Caco-2 (cell line): Measurements from ENCODE around the gene MARK2. TPM values are rescaled to one million over a fixed set of nuclear protein-coding genes. Genes with fewer than 3 reads are reported as not detected.

Experiments used
- BruUV-seq: library from RNA; stranded (reverse); fragments of 400-500 nt; replicated peaks from 2 replicates; lab custom pipeline; 2021; lab: Mats Ljungman, UMichigan
- CTCF ChIA-PET: fragments of 300-600 bp; sonication (Branson Sonifier 250); formaldehyde crosslinking; loops from one replicate; lab custom pipeline; 2022; ENCODE audit warnings: antibody characterized with exemption; lab: Charles Lee
- POLR2A ChIA-PET: fragments of 300-600 bp; sonication (Branson Sonifier 250); formaldehyde crosslinking; loops from one replicate; lab custom pipeline; 2022; ENCODE audit warnings: antibody characterized with exemption; lab: Charles Lee
- DNase-seq, 2 experiments: peaks; one replicate each; pipeline versions ENCODE4 v3.0.0 to v3.0.0-alpha.2; 2020 to 2022
- H3K27me3 ChIP-seq: replicated peaks from 2 replicates; pipeline ENCODE4 v1.6.0; 2011; ENCODE audit warnings: low read length; ENCODE audit not compliant: control insufficient read depth, insufficient read depth
- H3K36me3 ChIP-seq: 2 replicates; pipeline ENCODE4 v1.5.1; 2011; ENCODE audit warnings: low read length; ENCODE audit not compliant: control insufficient read depth, insufficient read depth
- H3K4me1 ChIP-seq: fragments of 250-450 bp; sonication (Bioruptor Pico); 2 replicates; pipeline ENCODE4 v1.5.1; 2020; ENCODE audit warnings: mild to moderate bottlenecking
- H3K4me3 ChIP-seq: 2 replicates; pipeline ENCODE4 v1.5.1; 2011; ENCODE audit warnings: low read depth, mild to moderate bottlenecking, control low read depth, low read length
- H3K9me3 ChIP-seq: fragments of 250-450 bp; sonication (Bioruptor Pico); 2 replicates; pipeline ENCODE4 v1.5.1; 2020; ENCODE audit warnings: mild to moderate bottlenecking, moderate library complexity
- H3K27ac Mint-ChIP-seq: one replicate; pipeline ENCODE4 v1.8.0; 2022; ENCODE audit warnings: mixed read lengths; ENCODE audit not compliant: unreplicated experiment
- H3K27me3 Mint-ChIP-seq: one replicate; pipeline ENCODE4 v1.8.0; 2022; ENCODE audit warnings: mixed read lengths; ENCODE audit not compliant: insufficient read depth, unreplicated experiment
- H3K36me3 Mint-ChIP-seq: one replicate; pipeline ENCODE4 v1.8.0; 2022; ENCODE audit warnings: mild to moderate bottlenecking, mixed read lengths; ENCODE audit not compliant: insufficient read depth, unreplicated experiment
- H3K4me1 Mint-ChIP-seq: one replicate; pipeline ENCODE4 v1.8.0; 2022; ENCODE audit warnings: low read depth, mixed read lengths; ENCODE audit not compliant: unreplicated experiment
- H3K4me3 Mint-ChIP-seq: one replicate; pipeline ENCODE4 v1.8.0; 2022; ENCODE audit warnings: mild to moderate bottlenecking, moderate library complexity, mixed read lengths; ENCODE audit not compliant: unreplicated experiment
- H3K9me3 Mint-ChIP-seq: one replicate; pipeline ENCODE4 v1.8.0; 2022; ENCODE audit warnings: mixed read lengths; ENCODE audit not compliant: unreplicated experiment
- intact Hi-C: fragments of 100-400 bp; cut with micrococcal nuclease; formaldehyde crosslinking; loops from one replicate; pipeline ENCODE4 v1.10.0; 2022; ENCODE audit not compliant: unreplicated experiment
- total RNA-seq: library from RNA; stranded (reverse); gene quantifications from 2 replicates; pipeline ENCODE4 v1.2.3, GENCODE V29; 2022
- TF ChIP-seq, protein P1 (sequence below), 2 experiments: fragments of 200-600 bp in 1 of 2; IDR thresholded peaks; 1 replicate in 1 of 2; 2 replicates in 1 of 2; pipeline versions ENCODE4 v1.5.1 to v1.8.0; 2011 to 2022; ENCODE audit warnings: antibody characterized with exemption in 1 of 2, control low read depth in 1 of 2, inconsistent platforms in 1 of 2, low read depth in 1 of 2, low read length in 1 of 2, mild to moderate bottlenecking in 1 of 2, moderate library complexity in 1 of 2; ENCODE audit not compliant: insufficient read depth in 1 of 2, severe bottlenecking in 1 of 2, unreplicated experiment in 1 of 2

The MARK2 gene
- total RNA-seq, 1 experiment from 2014 or later: 63.5 TPM

DNA sequence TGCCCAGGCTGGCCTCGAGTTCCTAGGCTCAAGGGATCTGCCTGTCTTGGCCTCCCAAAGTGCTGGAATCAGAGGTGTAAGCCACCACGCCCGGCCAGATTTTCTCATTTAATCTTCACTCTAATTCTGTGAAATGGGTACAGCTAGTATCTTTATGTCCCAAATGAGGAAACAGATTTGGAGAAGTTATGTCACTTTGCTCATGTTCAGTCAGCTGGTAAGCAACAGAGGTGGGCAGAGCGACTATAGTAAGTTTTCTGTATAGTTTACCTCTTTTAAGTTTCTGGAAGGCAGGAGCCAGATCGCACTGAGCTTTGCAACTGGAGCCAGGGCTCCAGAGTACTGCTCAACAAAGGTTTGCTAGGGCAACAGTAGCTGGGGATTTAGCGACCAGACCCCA lies 44.9 kb downstream of the MARK2 start:
- H3K36me3 Mint-ChIP-seq: peaks cover 28% of the 10 kb centered on the region
- H3K9me3 ChIP-seq: no peaks in the 10 kb centered on the region
- TF ChIP-seq, protein P1, sequence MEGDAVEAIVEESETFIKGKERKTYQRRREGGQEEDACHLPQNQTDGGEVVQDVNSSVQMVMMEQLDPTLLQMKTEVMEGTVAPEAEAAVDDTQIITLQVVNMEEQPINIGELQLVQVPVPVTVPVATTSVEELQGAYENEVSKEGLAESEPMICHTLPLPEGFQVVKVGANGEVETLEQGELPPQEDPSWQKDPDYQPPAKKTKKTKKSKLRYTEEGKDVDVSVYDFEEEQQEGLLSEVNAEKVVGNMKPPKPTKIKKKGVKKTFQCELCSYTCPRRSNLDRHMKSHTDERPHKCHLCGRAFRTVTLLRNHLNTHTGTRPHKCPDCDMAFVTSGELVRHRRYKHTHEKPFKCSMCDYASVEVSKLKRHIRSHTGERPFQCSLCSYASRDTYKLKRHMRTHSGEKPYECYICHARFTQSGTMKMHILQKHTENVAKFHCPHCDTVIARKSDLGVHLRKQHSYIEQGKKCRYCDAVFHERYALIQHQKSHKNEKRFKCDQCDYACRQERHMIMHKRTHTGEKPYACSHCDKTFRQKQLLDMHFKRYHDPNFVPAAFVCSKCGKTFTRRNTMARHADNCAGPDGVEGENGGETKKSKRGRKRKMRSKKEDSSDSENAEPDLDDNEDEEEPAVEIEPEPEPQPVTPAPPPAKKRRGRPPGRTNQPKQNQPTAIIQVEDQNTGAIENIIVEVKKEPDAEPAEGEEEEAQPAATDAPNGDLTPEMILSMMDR (IDR thresholded peaks at IDR 0.05; ENCODE audit: insufficient read depth in 1 of 2, low read depth in 1 of 2, low read length in 1 of 2, severe bottlenecking in 1 of 2, unreplicated experiment in 1 of 2): no peak
- H3K4me3 ChIP-seq: no peak overlapping the region
- ChIA-PET CTCF (no interaction called here), POLR2A (no interaction called here)
- peaks cover 13% of the 10 kb centered on the region for H3K4me1 Mint-ChIP-seq
- intact Hi-C loops: no loop called here
- no peak for DNase-seq
- no peaks in the 10 kb centered on the region for H3K27me3 ChIP-seq
- H3K27ac Mint-ChIP-seq: no peak overlapping the region
- H3K36me3 ChIP-seq: no peaks in the 10 kb centered on the region; the same call in 1 of the 2 replicates
- H3K27me3 Mint-ChIP-seq: no peaks in the 10 kb centered on the region
- BruUV-seq: no TSS peak
- H3K4me1 ChIP-seq: peaks cover 14% of the 10 kb centered on the region
- H3K4me3 Mint-ChIP-seq: no peak overlapping the region
- H3K9me3 Mint-ChIP-seq: no peaks in the 10 kb centered on the region

DNA sequence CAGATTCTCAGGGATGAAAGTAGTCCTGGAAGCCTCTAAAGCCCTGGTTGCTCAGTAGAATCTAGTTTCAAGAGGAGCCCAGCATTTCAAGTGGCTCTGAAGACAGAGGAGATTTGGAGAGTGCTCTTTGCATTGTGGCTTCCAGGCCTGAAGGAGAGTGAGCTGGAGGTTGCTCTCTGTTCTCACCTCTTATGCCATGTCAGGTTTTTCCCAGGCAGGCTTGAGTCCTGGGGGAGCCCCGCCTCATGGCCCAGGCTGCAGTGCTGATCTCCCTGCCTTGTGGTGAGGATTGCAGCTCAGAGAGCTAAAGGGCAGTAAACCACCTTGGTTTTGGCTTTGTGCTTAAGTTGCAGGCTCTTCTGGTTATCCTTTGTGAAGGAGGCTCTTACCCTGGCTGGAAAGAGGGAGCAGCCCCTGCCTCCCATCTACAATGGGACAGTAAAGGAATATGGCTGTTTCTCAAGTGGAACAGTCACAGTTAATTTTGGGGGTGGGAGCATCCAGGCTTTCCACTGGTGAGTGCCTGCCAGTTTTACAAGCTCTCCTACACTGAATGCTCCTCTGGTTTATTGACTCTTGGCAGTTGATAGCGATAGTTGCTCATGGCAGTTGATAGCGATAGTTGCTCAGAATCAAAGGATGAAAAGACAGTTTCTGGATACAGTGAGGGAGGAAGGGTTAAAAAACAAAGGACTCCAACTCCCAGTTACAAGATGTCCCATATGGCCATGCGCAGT lies 45.5 kb downstream of the MARK2 start:
- no peaks in the 10 kb centered on the region for H3K27me3 Mint-ChIP-seq
- CTCF ChIA-PET: interaction anchor here (0.6 kb wide), 1 partner anchor 417 kb away, joined by 4 read pairs; no protein-coding TSS in a partner anchor
- Histone ChIP-seq H3K36me3 (no peaks in the 10 kb centered on the region; the same call in 1 of the 2 replicates), H3K4me1 (peaks cover 19% of the 10 kb centered on the region), H3K4me3 (no peak overlapping the region), H3K9me3 (no peaks in the 10 kb centered on the region), H3K27me3 (no peaks in the 10 kb centered on the region)
- TF ChIP-seq, protein P1 (IDR thresholded peaks at IDR 0.05; ENCODE audit: insufficient read depth in 1 of 2, low read depth in 1 of 2, low read length in 1 of 2, severe bottlenecking in 1 of 2, unreplicated experiment in 1 of 2): no peak
- DNase-seq: no peak
- BruUV-seq: no TSS peak
- intact Hi-C loops: no loop called here
- peaks cover 19% of the 10 kb centered on the region for H3K4me1 Mint-ChIP-seq
- no peak overlapping the region for H3K4me3 Mint-ChIP-seq
- POLR2A ChIA-PET: no interaction called here
- no peak overlapping the region for H3K27ac Mint-ChIP-seq
- H3K9me3 Mint-ChIP-seq: no peaks in the 10 kb centered on the region
- peaks cover 24% of the 10 kb centered on the region for H3K36me3 Mint-ChIP-seq

DNA sequence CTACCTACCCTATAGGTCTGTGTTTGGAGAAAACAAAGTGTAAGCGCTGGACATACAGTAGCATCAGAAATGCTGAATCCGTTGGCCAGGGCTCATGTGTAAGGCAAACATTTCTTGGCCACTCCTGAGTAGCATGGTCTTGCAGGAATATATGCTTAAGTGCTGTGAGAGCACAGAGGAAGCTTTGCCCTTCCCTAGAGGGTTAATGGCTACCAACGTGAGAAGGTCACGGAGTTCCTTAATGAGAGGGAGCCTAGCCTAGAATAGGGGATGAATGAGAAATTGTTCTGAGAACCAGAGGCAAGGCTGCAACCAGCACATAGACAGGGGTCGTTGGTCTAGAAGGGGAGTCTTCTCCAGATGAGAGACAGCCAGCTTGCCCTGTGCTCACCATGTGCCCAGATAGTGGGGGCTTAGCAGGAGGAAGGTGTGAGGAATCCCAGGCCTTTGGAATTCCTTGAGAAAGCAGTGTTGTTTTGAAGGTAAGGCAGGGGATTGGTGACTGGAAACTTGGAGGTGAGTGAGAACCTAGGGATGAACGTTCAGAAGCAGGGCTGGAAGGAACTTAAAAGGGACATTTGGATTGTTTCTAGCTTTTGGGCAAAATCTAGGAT lies 48.6 kb downstream of the MARK2 start:
- Mint-ChIP-seq H3K36me3 (peaks cover 35% of the 10 kb centered on the region), H3K27me3 (no peaks in the 10 kb centered on the region), H3K4me3 (peak overlapping the region; percentile 95), H3K9me3 (no peaks in the 10 kb centered on the region), H3K4me1 (peaks cover 34% of the 10 kb centered on the region), H3K27ac (peak overlapping the region; percentile 98)
- POLR2A ChIA-PET: interaction anchor here (0.6 to 1.6 kb wide), 4 partner anchors 29 to 58 kb away, joined by 3 to 8 read pairs (median 4); partner anchors contain the start of gene MARK2
- Histone ChIP-seq H3K4me1 (peaks cover 33% of the 10 kb centered on the region), H3K4me3 (peak overlapping the region; percentile 56), H3K9me3 (no peaks in the 10 kb centered on the region), H3K27me3 (no peaks in the 10 kb centered on the region), H3K36me3 (no peaks in the 10 kb centered on the region; the same call in 1 of the 2 replicates)
- BruUV-seq: TSS peak; percentile 53
- CTCF ChIA-PET: interaction anchor here (0.6 to 1.4 kb wide), 8 partner anchors 15 to 1293 kb away, joined by 4 to 13 read pairs (median 6); partner anchors contain the start of genes COX8A and MARK2
- DNase-seq: no peak
- TF ChIP-seq, protein P1 (IDR thresholded peaks at IDR 0.05; ENCODE audit: insufficient read depth in 1 of 2, low read depth in 1 of 2, low read length in 1 of 2, severe bottlenecking in 1 of 2, unreplicated experiment in 1 of 2): no peak
- intact Hi-C loops: loop anchor here (5.0 kb wide), 1 partner anchor 120 kb away; the partner anchor contains the start of gene ZFTA
